ENCODE data around the gene SLCO3A1.

SLCO3A1 gene

GRCh38 chr15:91853511-91853947, at the start of gene SLCO3A1:
TSS of gene SLCO3A1 (plus strand) at chr15:91853708.
- no peaks in the 10 kb centered on the region for H3K4me1 ChIP-seq (ENCODE audit: insufficient read depth, low read length)
- no peaks in the 10 kb centered on the region; the same call in 1 of the 2 replicates for H3K36me3 ChIP-seq (ENCODE audit: insufficient read depth, low read length)
- no peaks in the 10 kb centered on the region for H3K9me3 ChIP-seq (ENCODE audit: control insufficient read depth, insufficient read depth, low read length)
- peak within 1 kb of the TSS; percentile 78 for H3K9ac ChIP-seq (ENCODE audit: low read depth, low read length)

- Histone ChIP-seq H3K9ac (ENCODE audit: low read depth, low read length) (no peak overlapping the region), H3K4me1 (ENCODE audit: insufficient read depth, low read length) (no peaks in the 10 kb centered on the region), H3K36me3 (ENCODE audit: insufficient read depth, low read length) (no peaks in the 10 kb centered on the region), H3K9me3 (ENCODE audit: control insufficient read depth, insufficient read depth, low read length) (no peaks in the 10 kb centered on the region)
These were observed 46.4 kb upstream of the SLCO3A1 start for GRCh38 chr15:91807122-91807521.

- no peaks in the 10 kb centered on the region for H3K36me3 ChIP-seq (ENCODE audit: insufficient read depth, low read length)
- H3K9me3 ChIP-seq (ENCODE audit: control insufficient read depth, insufficient read depth, low read length), result peaks cover 7% of the 10 kb centered on the region
- H3K9ac ChIP-seq (ENCODE audit: low read depth, low read length), result no peak overlapping the region
- H3K4me1 ChIP-seq (ENCODE audit: insufficient read depth, low read length), result no peaks in the 10 kb centered on the region
These were observed 39.6 kb upstream of the SLCO3A1 start for GRCh38 chr15:91813924-91814323.

GRCh38 chr15:91816942-91817341, 36.6 kb upstream of the SLCO3A1 start:
- Histone ChIP-seq H3K9ac (ENCODE audit: low read depth, low read length) (no peak overlapping the region), H3K9me3 (ENCODE audit: control insufficient read depth, insufficient read depth, low read length) (peaks cover 7% of the 10 kb centered on the region), H3K4me1 (ENCODE audit: insufficient read depth, low read length) (no peaks in the 10 kb centered on the region), H3K36me3 (ENCODE audit: insufficient read depth, low read length) (no peaks in the 10 kb centered on the region)

GRCh38 chr15:91821458-91821857, 32.0 kb upstream of the SLCO3A1 start:
- peaks cover 6% of the 10 kb centered on the region; the same call in 1 of the 2 replicates for H3K4me1 ChIP-seq (ENCODE audit: insufficient read depth, low read length)
- H3K9me3 ChIP-seq (ENCODE audit: control insufficient read depth, insufficient read depth, low read length), result no peaks in the 10 kb centered on the region; the same call in 1 of the 2 replicates
- no peaks in the 10 kb centered on the region for H3K36me3 ChIP-seq (ENCODE audit: insufficient read depth, low read length)
- H3K9ac ChIP-seq (ENCODE audit: low read depth, low read length), result no peak overlapping the region

GRCh38 chr15:91824256-91824655, 29.3 kb upstream of the SLCO3A1 start:
- Histone ChIP-seq H3K4me1 (ENCODE audit: insufficient read depth, low read length) (peaks cover 6% of the 10 kb centered on the region; the same call in 1 of the 2 replicates), H3K9ac (ENCODE audit: low read depth, low read length) (no peak overlapping the region), H3K36me3 (ENCODE audit: insufficient read depth, low read length) (no peaks in the 10 kb centered on the region), H3K9me3 (ENCODE audit: control insufficient read depth, insufficient read depth, low read length) (no peaks in the 10 kb centered on the region; the same call in 1 of the 2 replicates)

- Histone ChIP-seq H3K9me3 (ENCODE audit: control insufficient read depth, insufficient read depth, low read length) (no peaks in the 10 kb centered on the region; the same call in 1 of the 2 replicates), H3K4me1 (ENCODE audit: insufficient read depth, low read length) (peaks cover 6% of the 10 kb centered on the region; the same call in 1 of the 2 replicates)
These were observed 27.1 kb upstream of the SLCO3A1 start for GRCh38 chr15:91826443-91826842.

GRCh38 chr15:91833056-91833455, 20.5 kb upstream of the SLCO3A1 start:
- H3K4me1 ChIP-seq (ENCODE audit: insufficient read depth, low read length), result no peaks in the 10 kb centered on the region
- no peaks in the 10 kb centered on the region for H3K36me3 ChIP-seq (ENCODE audit: insufficient read depth, low read length)
- no peak overlapping the region for H3K9ac ChIP-seq (ENCODE audit: low read depth, low read length)
- peaks cover 6% of the 10 kb centered on the region; the same call in 1 of the 2 replicates for H3K9me3 ChIP-seq (ENCODE audit: control insufficient read depth, insufficient read depth, low read length)

More at GRCh38 chr15:91826443-91826842, 27.1 kb upstream of the SLCO3A1 start:
- Histone ChIP-seq H3K36me3 (ENCODE audit: insufficient read depth, low read length) (no peaks in the 10 kb centered on the region), H3K9ac (ENCODE audit: low read depth, low read length) (no peak overlapping the region)

GRCh38 chr15:91839867-91840266, 13.6 kb upstream of the SLCO3A1 start:
- Histone ChIP-seq H3K9ac (ENCODE audit: low read depth, low read length) (no peak overlapping the region), H3K36me3 (ENCODE audit: insufficient read depth, low read length) (no peaks in the 10 kb centered on the region), H3K4me1 (ENCODE audit: insufficient read depth, low read length) (peaks cover 6% of the 10 kb centered on the region; the same call in 1 of the 2 replicates), H3K9me3 (ENCODE audit: control insufficient read depth, insufficient read depth, low read length) (0 out of 2 replicates have a peak, but pooled peaks cover 3% of the 10 kb centered on the region)

GRCh38 chr15:91841861-91842260, 11.6 kb upstream of the SLCO3A1 start:
- Histone ChIP-seq H3K9ac (ENCODE audit: low read depth, low read length) (no peak overlapping the region), H3K36me3 (ENCODE audit: insufficient read depth, low read length) (no peaks in the 10 kb centered on the region), H3K9me3 (ENCODE audit: control insufficient read depth, insufficient read depth, low read length) (no peaks in the 10 kb centered on the region), H3K4me1 (ENCODE audit: insufficient read depth, low read length) (peaks cover 6% of the 10 kb centered on the region; the same call in 1 of the 2 replicates)

- H3K9ac ChIP-seq (ENCODE audit: low read depth, low read length), result no peak overlapping the region
- H3K9me3 ChIP-seq (ENCODE audit: control insufficient read depth, insufficient read depth, low read length), result no peaks in the 10 kb centered on the region
- peaks cover 2% of the 10 kb centered on the region; the same call in 1 of the 2 replicates for H3K4me1 ChIP-seq (ENCODE audit: insufficient read depth, low read length)
- no peaks in the 10 kb centered on the region for H3K36me3 ChIP-seq (ENCODE audit: insufficient read depth, low read length)
These were observed 9.2 kb upstream of the SLCO3A1 start for GRCh38 chr15:91844341-91844740.

GRCh38 chr15:91844928-91845327, 8.6 kb upstream of the SLCO3A1 start:
- Histone ChIP-seq H3K9me3 (ENCODE audit: control insufficient read depth, insufficient read depth, low read length) (no peaks in the 10 kb centered on the region), H3K4me1 (ENCODE audit: insufficient read depth, low read length) (no peaks in the 10 kb centered on the region), H3K9ac (ENCODE audit: low read depth, low read length) (no peak overlapping the region), H3K36me3 (ENCODE audit: insufficient read depth, low read length) (no peaks in the 10 kb centered on the region)

GRCh38 chr15:91845720-91846119, 7.8 kb upstream of the SLCO3A1 start:
- no peaks in the 10 kb centered on the region for H3K9me3 ChIP-seq (ENCODE audit: control insufficient read depth, insufficient read depth, low read length)
- H3K4me1 ChIP-seq (ENCODE audit: insufficient read depth, low read length), result no peaks in the 10 kb centered on the region
- no peaks in the 10 kb centered on the region; the same call in 1 of the 2 replicates for H3K36me3 ChIP-seq (ENCODE audit: insufficient read depth, low read length)
- no peak overlapping the region for H3K9ac ChIP-seq (ENCODE audit: low read depth, low read length)

GRCh38 chr15:91849180-91849579, 4.3 kb upstream of the SLCO3A1 start:
- H3K4me1 ChIP-seq (ENCODE audit: insufficient read depth, low read length), result no peaks in the 10 kb centered on the region
- H3K36me3 ChIP-seq (ENCODE audit: insufficient read depth, low read length), result no peaks in the 10 kb centered on the region; the same call in 1 of the 2 replicates
- no peak overlapping the region for H3K9ac ChIP-seq (ENCODE audit: low read depth, low read length)
- H3K9me3 ChIP-seq (ENCODE audit: control insufficient read depth, insufficient read depth, low read length), result no peaks in the 10 kb centered on the region

- no peak overlapping the region for H3K9ac ChIP-seq (ENCODE audit: low read depth, low read length)
- H3K4me1 ChIP-seq (ENCODE audit: insufficient read depth, low read length), result no peaks in the 10 kb centered on the region
- H3K9me3 ChIP-seq (ENCODE audit: control insufficient read depth, insufficient read depth, low read length), result no peaks in the 10 kb centered on the region
- H3K36me3 ChIP-seq (ENCODE audit: insufficient read depth, low read length), result no peaks in the 10 kb centered on the region; the same call in 1 of the 2 replicates
These were observed 3.8 kb upstream of the SLCO3A1 start for GRCh38 chr15:91849749-91850161.

Measured in ES-I3 (cell line).